Measurements from ENCODE around the gene PRSS8. TPM values are rescaled to one million over a fixed set of nuclear protein-coding genes. Genes with fewer than 3 reads are reported as not detected.
A peak's percentile ranks its signal among the peaks of the same experiment; 100 is the strongest.

PRSS8 gene
- total RNA-seq, 1 donor from 2014 or later = not detected

DNA sequence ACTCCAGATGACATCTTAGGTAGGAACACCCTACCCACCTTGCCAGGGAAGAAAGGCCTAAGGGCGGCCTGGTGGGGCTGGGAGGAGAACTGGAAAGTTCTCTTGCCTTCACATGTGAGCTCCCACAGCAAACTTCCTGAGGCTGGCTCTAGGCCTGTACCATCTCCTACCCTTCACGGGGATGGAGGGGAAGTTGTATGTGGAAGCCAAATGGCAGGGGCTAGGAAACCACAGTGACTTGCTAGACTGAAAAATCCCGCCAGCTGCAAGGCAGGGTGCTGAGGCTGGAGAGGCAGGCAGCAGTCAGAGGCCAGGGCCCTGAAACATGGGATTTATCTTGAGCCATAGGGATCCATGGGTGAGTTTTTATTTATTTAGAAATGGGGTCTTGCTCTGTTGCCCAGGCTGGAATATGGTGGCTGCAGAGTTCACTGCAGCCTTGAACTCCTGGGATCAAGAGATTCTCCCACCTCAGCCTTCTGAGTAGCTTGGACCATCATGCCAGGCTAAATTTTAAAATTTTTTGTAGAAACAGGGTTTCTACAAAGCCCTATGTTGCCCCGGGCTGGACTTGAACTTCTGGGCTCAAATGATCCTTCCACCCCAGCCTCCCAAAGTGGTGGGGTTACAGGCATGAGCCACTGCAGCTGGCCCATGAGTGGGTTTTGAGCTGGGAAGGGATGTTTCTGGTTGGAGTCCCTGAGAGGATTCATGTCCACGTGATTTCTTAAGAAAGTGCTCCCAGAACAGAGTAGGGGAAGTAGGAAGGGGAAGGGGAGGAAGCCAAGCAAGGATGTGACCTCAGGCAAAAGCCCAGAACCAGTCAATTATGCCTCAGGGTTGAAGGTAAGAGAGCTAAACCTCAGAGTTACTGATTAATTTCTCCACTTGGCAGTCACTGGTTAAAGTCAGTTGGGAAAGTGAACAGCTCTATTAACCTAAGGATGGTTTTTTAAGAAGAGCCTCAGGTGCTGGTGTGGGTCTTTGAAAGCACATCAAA is 22.1 kb downstream of the PRSS8 start:
- Mint-ChIP-seq H3K4me3 (ENCODE audit: unreplicated experiment) (no peak overlapping the region), H3K27me3 (ENCODE audit: low read depth) (no peaks in the 10 kb centered on the region), H3K27ac (ENCODE audit: unreplicated experiment) (peak overlapping the region; percentile 59), H3K9me3 (ENCODE audit: low read depth) (no peaks in the 10 kb centered on the region), H3K4me1 (ENCODE audit: low read depth) (peaks cover 18% of the 10 kb centered on the region), H3K36me3 (ENCODE audit: low read depth) (peaks cover 14% of the 10 kb centered on the region)
- TF ChIP-seq, protein P1, sequence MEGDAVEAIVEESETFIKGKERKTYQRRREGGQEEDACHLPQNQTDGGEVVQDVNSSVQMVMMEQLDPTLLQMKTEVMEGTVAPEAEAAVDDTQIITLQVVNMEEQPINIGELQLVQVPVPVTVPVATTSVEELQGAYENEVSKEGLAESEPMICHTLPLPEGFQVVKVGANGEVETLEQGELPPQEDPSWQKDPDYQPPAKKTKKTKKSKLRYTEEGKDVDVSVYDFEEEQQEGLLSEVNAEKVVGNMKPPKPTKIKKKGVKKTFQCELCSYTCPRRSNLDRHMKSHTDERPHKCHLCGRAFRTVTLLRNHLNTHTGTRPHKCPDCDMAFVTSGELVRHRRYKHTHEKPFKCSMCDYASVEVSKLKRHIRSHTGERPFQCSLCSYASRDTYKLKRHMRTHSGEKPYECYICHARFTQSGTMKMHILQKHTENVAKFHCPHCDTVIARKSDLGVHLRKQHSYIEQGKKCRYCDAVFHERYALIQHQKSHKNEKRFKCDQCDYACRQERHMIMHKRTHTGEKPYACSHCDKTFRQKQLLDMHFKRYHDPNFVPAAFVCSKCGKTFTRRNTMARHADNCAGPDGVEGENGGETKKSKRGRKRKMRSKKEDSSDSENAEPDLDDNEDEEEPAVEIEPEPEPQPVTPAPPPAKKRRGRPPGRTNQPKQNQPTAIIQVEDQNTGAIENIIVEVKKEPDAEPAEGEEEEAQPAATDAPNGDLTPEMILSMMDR (IDR thresholded peaks at IDR 0.05) = no peak
- DNase-seq (ENCODE audit: low spot score) = no peak

DNA sequence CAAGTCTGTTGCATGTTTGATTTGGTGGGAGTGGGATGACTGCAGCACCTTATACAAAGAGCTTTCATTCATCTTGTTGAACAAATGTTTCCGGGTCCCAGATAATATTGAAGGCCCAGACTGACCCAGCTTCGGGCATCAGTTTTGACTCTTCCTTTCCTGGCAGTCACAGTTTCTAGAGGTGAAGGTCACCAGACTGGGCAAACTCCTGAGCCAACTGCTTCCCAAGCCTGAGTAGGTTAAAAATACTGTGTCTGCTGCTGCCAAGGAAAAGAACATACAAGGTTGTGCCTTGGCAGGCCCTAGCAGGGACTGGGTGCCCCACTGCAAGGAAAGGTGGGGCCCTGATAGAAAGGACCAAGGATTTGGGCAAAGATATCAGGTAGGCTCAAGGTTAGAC is 22.8 kb downstream of the PRSS8 start:
- no peak overlapping the region for H3K4me3 Mint-ChIP-seq (ENCODE audit: unreplicated experiment)
- no peak for DNase-seq (ENCODE audit: low spot score)
- no peaks in the 10 kb centered on the region for H3K27me3 Mint-ChIP-seq (ENCODE audit: low read depth)
- peaks cover 16% of the 10 kb centered on the region for H3K4me1 Mint-ChIP-seq (ENCODE audit: low read depth)
- H3K9me3 Mint-ChIP-seq (ENCODE audit: low read depth) = no peaks in the 10 kb centered on the region
- no peak overlapping the region for H3K27ac Mint-ChIP-seq (ENCODE audit: unreplicated experiment)
- H3K36me3 Mint-ChIP-seq (ENCODE audit: low read depth) = peaks cover 14% of the 10 kb centered on the region
- TF ChIP-seq, protein P1 (IDR thresholded peaks at IDR 0.05) = no peak

- H3K27me3 Mint-ChIP-seq (ENCODE audit: low read depth) = no peaks in the 10 kb centered on the region
- no peak for DNase-seq (ENCODE audit: low spot score)
- TF ChIP-seq, protein P1 (IDR thresholded peaks at IDR 0.05) = no peak
- H3K4me3 Mint-ChIP-seq (ENCODE audit: unreplicated experiment) = no peak overlapping the region
- H3K4me1 Mint-ChIP-seq (ENCODE audit: low read depth) = peaks cover 21% of the 10 kb centered on the region
- H3K27ac Mint-ChIP-seq (ENCODE audit: unreplicated experiment) = no peak overlapping the region
- no peaks in the 10 kb centered on the region for H3K9me3 Mint-ChIP-seq (ENCODE audit: low read depth)
- H3K36me3 Mint-ChIP-seq (ENCODE audit: low read depth) = peaks cover 14% of the 10 kb centered on the region
Measured at GRCh38 chr16:31111881-31112466, 23.6 kb downstream of the PRSS8 start.

DNA sequence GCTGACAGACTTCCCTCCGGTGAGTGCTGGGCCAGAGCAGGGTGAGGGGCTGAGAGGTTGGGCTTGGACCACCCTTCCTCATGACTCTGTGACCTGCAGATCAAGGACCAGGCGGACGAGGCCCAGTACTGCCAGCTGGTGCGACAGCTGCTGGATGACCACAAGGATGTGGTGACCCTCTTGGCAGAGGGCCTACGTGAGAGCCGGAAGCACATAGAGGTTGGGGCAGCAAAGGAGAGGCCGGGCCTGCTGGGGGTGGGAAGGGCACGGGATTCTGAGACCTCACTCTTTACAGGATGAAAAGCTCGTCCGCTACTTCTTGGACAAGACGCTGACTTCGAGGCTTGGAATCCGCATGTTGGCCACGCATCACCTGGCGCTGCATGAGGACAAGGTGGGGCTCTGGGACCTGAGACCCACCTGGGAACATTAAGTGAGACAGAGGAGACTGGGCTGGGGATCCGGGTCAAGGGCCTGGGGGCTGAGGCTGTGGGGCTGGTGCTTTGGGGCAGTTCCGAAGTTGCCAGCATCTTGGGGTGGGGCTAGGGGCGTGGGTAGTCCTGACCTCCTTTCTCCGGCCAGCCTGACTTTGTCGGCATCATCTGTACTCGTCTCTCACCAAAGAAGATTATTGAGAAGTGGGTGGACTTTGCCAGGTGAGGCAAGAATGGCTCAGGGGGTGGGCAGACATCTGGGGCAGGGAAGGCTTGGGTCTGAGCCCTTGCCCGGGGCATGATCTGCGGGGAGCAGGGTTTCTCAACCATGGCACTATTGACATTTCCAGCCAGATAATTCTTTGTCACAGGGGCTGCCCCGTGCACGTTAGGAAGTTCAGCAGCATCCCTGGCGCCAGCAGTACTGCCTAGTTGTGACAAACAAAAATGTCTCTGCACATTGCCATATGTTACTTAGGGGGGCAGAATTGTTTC is 25.2 kb downstream of the PRSS8 start:
- TF ChIP-seq, protein P1 (IDR thresholded peaks at IDR 0.05) = no peak
- Mint-ChIP-seq H3K9me3 (ENCODE audit: low read depth) (no peaks in the 10 kb centered on the region), H3K27ac (ENCODE audit: unreplicated experiment) (no peak overlapping the region), H3K27me3 (ENCODE audit: low read depth) (no peaks in the 10 kb centered on the region), H3K4me1 (ENCODE audit: low read depth) (peaks cover 21% of the 10 kb centered on the region), H3K4me3 (ENCODE audit: unreplicated experiment) (peak overlapping the region; percentile 36), H3K36me3 (ENCODE audit: low read depth) (peaks cover 14% of the 10 kb centered on the region)
- DNase-seq (ENCODE audit: low spot score) = no peak
